Neural cell (in vitro differentiated cells): ENCODE measurements around the gene POGZ. TPM values are rescaled to one million over a fixed set of nuclear protein-coding genes. Genes with fewer than 3 reads are reported as not detected.

Experiments used
- H2AFZ ChIP-seq: fragments of 200-600, 300-800 bp; sonication (generic), shearing (Covaris generic); 2 replicates; pipeline ENCODE4 v1.6.0; 2014; ENCODE audit warnings: low read depth, mild to moderate bottlenecking, antibody characterized with exemption, low read length, moderate library complexity
- H3F3A ChIP-seq: fragments of 200-600 bp; shearing (Covaris generic); 2 replicates; pipeline ENCODE4 v1.6.1; 2016; ENCODE audit warnings: mild to moderate bottlenecking, moderate library complexity, mixed read lengths, antibody characterized with exemption, low read length; ENCODE audit not compliant: insufficient read depth, poor library complexity, severe bottlenecking
- H3K27ac ChIP-seq: fragments of 200-600, 300-800 bp; sonication (generic), shearing (Covaris generic); 2 replicates; pipeline ENCODE4 v1.5.1; 2014; ENCODE audit warnings: mild to moderate bottlenecking, low read length, moderate library complexity
- H3K27me3 ChIP-seq: fragments of 300-800, 200-600 bp; sonication (generic), shearing (Covaris generic); 2 replicates; pipeline ENCODE4 v1.6.0; 2014; ENCODE audit warnings: mild to moderate bottlenecking, low read depth, low read length, moderate library complexity; ENCODE audit not compliant: insufficient read depth
- H3K36me3 ChIP-seq: fragments of 300-800, 200-600 bp; sonication (generic), shearing (Covaris generic); 2 replicates; pipeline ENCODE4 v1.5.1; 2014; ENCODE audit warnings: mild to moderate bottlenecking, antibody characterized with exemption, low read length, moderate library complexity; ENCODE audit not compliant: insufficient read depth
- H3K4me2 ChIP-seq: fragments of 300-800, 200-600 bp; sonication (generic), shearing (Covaris generic); 2 replicates; pipeline ENCODE4 v1.6.0; 2014; ENCODE audit warnings: mild to moderate bottlenecking, low read length
- H3K4me3 ChIP-seq: fragments of 300-800, 200-600 bp; sonication (generic), shearing (Covaris generic); 2 replicates; pipeline ENCODE4 v1.5.1; 2014; ENCODE audit warnings: mild to moderate bottlenecking, low read length, moderate library complexity
- H3K79me2 ChIP-seq: fragments of 200-600 bp; shearing (Covaris generic); replicated peaks from 2 replicates; pipeline ENCODE4 v1.6.0; 2014; ENCODE audit warnings: mild to moderate bottlenecking, low read length, moderate library complexity; ENCODE audit not compliant: insufficient read depth
- H3K9ac ChIP-seq: fragments of 300-800, 200-600 bp; sonication (generic), shearing (Covaris generic); 2 replicates; pipeline ENCODE4 v1.6.1; 2016; ENCODE audit warnings: mild to moderate bottlenecking, low read length, mixed read lengths
- H3K9me2 ChIP-seq: fragments of 200-600 bp; shearing (Covaris generic); 2 replicates; pipeline ENCODE4 v1.6.1; 2016; ENCODE audit warnings: mild to moderate bottlenecking, low read length, mixed read lengths; ENCODE audit not compliant: insufficient read depth
- H3K9me3 ChIP-seq: fragments of 200-600, 300-800 bp; sonication (generic), shearing (Covaris generic); 2 replicates; pipeline ENCODE4 v1.6.1; 2016; ENCODE audit warnings: mild to moderate bottlenecking, mixed run types, low read length, moderate library complexity, mixed read lengths
- H4K20me1 ChIP-seq: fragments of 200-600 bp; shearing (Covaris generic); 2 replicates; pipeline ENCODE4 v1.6.1; 2016; ENCODE audit warnings: mild to moderate bottlenecking, mixed run types; ENCODE audit not compliant: insufficient read depth
- CTCF ChIP-seq: fragments of 450-650 bp; IDR thresholded peaks from 2 replicates; pipeline ENCODE4 v1.5.1; 2014; ENCODE audit warnings: antibody characterized with exemption, mild to moderate bottlenecking, moderate library complexity; ENCODE audit not compliant: poor library complexity, severe bottlenecking
- EP300 ChIP-seq: fragments of 450-650 bp; conservative IDR thresholded peaks from 2 replicates; pipeline ENCODE4 v1.6.1; 2014; ENCODE audit warnings: antibody characterized with exemption, mild to moderate bottlenecking, moderate library complexity; ENCODE audit not compliant: poor library complexity, severe bottlenecking
- EZH2 ChIP-seq: fragments of 200-600, 300-800 bp; shearing (Covaris generic), sonication (generic); IDR thresholded peaks from 2 replicates; pipeline ENCODE4 v1.6.1; 2014; ENCODE audit warnings: antibody characterized with exemption, low read length, borderline replicate concordance, mild to moderate bottlenecking; ENCODE audit not compliant: insufficient read depth, poor library complexity, severe bottlenecking
- MXI1 ChIP-seq: fragments of 450-650 bp; conservative IDR thresholded peaks from 2 replicates; pipeline ENCODE4 v1.6.1; 2014; ENCODE audit warnings: antibody characterized with exemption, mild to moderate bottlenecking; ENCODE audit not compliant: poor library complexity, severe bottlenecking
- POLR2AphosphoS5 ChIP-seq: IDR thresholded peaks from 2 replicates; pipeline ENCODE4 v1.6.1; 2012
- RAD21 ChIP-seq: fragments of 450-650 bp; conservative IDR thresholded peaks from 2 replicates; pipeline ENCODE4 v1.6.1; 2014; ENCODE audit warnings: antibody characterized with exemption, mild to moderate bottlenecking, moderate library complexity
- SMC3 ChIP-seq: fragments of 450-650 bp; conservative IDR thresholded peaks from 2 replicates; pipeline ENCODE4 v1.6.1; 2014; ENCODE audit warnings: antibody characterized with exemption, mild to moderate bottlenecking, moderate library complexity; ENCODE audit not compliant: poor library complexity
- TAF1 ChIP-seq: IDR thresholded peaks from 2 replicates; pipeline ENCODE4 v1.6.1; 2012; ENCODE audit warnings: low read depth
- polyA plus RNA-seq: library from polyadenylated mRNA; depleted of rRNA; stranded (reverse); fragments of >200 nt; gene quantifications from 2 replicates; pipeline ENCODE4 v1.2.3, GENCODE V29; 2014
- TF ChIP-seq, protein P1 (sequence below): IDR thresholded peaks from 2 replicates; pipeline ENCODE4 v1.6.1; 2012; ENCODE audit warnings: borderline replicate concordance

POGZ gene
- polyA plus RNA-seq, 1 donor from 2014 or later, result 50.2 TPM

DNA sequence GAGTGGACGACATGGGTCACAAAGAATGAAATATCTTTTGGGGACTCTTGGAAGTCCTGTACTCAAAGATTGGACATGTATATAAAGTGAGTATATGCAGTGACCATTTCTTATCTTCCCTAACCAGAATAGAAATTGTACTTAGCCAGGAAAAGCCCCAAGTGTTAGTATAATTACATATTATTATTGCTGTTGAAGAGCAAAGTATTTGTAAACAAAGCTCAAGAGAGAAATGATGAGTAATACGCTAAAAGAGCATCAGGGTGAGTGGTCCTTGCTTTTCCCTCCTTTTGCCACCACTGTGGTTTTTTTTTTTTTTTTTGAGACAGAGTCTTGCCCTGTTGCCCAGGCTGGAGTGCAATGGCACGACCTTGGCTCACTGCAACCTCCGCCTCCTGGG lies 45.5 kb upstream of the POGZ start:
- H3K9ac ChIP-seq, result no peak overlapping the region
- H3K79me2 ChIP-seq, result no peaks in the 10 kb centered on the region
- H3K36me3 ChIP-seq, result no peaks in the 10 kb centered on the region
- H3F3A ChIP-seq, result no peaks in the 10 kb centered on the region
- no peaks in the 10 kb centered on the region for H3K9me3 ChIP-seq
- H2AFZ ChIP-seq, result no peak overlapping the region
- no peak overlapping the region for H3K4me2 ChIP-seq
- H3K27ac ChIP-seq, result no peak overlapping the region
- no peak overlapping the region for H3K4me3 ChIP-seq
- H4K20me1 ChIP-seq, result no peaks in the 10 kb centered on the region
- no peak for TF ChIP-seq TAF1
- TF ChIP-seq POLR2AphosphoS5, result no peak
- no peak for TF ChIP-seq EZH2
- TF ChIP-seq SMC3, result no peak
- TF ChIP-seq CTCF, result no peak
- TF ChIP-seq, protein P1, sequence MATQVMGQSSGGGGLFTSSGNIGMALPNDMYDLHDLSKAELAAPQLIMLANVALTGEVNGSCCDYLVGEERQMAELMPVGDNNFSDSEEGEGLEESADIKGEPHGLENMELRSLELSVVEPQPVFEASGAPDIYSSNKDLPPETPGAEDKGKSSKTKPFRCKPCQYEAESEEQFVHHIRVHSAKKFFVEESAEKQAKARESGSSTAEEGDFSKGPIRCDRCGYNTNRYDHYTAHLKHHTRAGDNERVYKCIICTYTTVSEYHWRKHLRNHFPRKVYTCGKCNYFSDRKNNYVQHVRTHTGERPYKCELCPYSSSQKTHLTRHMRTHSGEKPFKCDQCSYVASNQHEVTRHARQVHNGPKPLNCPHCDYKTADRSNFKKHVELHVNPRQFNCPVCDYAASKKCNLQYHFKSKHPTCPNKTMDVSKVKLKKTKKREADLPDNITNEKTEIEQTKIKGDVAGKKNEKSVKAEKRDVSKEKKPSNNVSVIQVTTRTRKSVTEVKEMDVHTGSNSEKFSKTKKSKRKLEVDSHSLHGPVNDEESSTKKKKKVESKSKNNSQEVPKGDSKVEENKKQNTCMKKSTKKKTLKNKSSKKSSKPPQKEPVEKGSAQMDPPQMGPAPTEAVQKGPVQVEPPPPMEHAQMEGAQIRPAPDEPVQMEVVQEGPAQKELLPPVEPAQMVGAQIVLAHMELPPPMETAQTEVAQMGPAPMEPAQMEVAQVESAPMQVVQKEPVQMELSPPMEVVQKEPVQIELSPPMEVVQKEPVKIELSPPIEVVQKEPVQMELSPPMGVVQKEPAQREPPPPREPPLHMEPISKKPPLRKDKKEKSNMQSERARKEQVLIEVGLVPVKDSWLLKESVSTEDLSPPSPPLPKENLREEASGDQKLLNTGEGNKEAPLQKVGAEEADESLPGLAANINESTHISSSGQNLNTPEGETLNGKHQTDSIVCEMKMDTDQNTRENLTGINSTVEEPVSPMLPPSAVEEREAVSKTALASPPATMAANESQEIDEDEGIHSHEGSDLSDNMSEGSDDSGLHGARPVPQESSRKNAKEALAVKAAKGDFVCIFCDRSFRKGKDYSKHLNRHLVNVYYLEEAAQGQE, result no peak
- no peak for TF ChIP-seq MXI1
- TF ChIP-seq EP300, result no peak
- TF ChIP-seq RAD21, result no peak
- no peaks in the 10 kb centered on the region for H3K27me3 ChIP-seq
- H3K9me2 ChIP-seq, result no peaks in the 10 kb centered on the region

- no peaks in the 10 kb centered on the region for H3K79me2 ChIP-seq
- no peak overlapping the region for H3K4me2 ChIP-seq
- H4K20me1 ChIP-seq, result no peaks in the 10 kb centered on the region
- no peak overlapping the region for H3K4me3 ChIP-seq
- H3K9me3 ChIP-seq, result no peaks in the 10 kb centered on the region
- no peak overlapping the region for H3K9ac ChIP-seq
- H3F3A ChIP-seq, result no peaks in the 10 kb centered on the region
- TF ChIP-seq CTCF (no peak), RAD21 (no peak)
- no peaks in the 10 kb centered on the region for H3K9me2 ChIP-seq
- no peak overlapping the region for H2AFZ ChIP-seq
- no peaks in the 10 kb centered on the region for H3K27me3 ChIP-seq
- H3K27ac ChIP-seq, result no peak overlapping the region
- H3K36me3 ChIP-seq, result no peaks in the 10 kb centered on the region
Measured at GRCh38 chr1:151504252-151504651, 45.0 kb upstream of the POGZ start.
